HepG2 (cell line): Measurements from ENCODE around the gene TEKTIP1. TPM values are rescaled to one million over a fixed set of nuclear protein-coding genes. Genes with fewer than 3 reads are reported as not detected.

Experiments used
- ATAC-seq: fragments of 200-7000 bp; cut with Tn5 transposase; 3 replicates; pipeline ENCODE4 v1.9.1; 2020; ENCODE audit warnings: mild to moderate bottlenecking, moderate library complexity
- BruUV-seq: library from RNA; stranded (reverse); fragments of 400-500 nt; replicated peaks from 2 replicates; lab custom pipeline; 2021; lab: Mats Ljungman, UMichigan
- CTCF ChIA-PET: fragments of 300-600 bp; formaldehyde crosslinking; extraction: SDS; loops from one replicate; lab custom pipeline; 2021; ENCODE audit warnings: low total read pairs, inconsistent platforms, low intra/inter-chr PET ratio; lab: Yijun Ruan, JAX
- POLR2A ChIA-PET: fragments of 350-600 bp; sonication (Branson Sonifier 250); formaldehyde crosslinking; loops from one replicate; lab custom pipeline; 2020; ENCODE audit warnings: antibody characterized with exemption, inconsistent platforms; lab: Yijun Ruan, JAX
- DNase-seq: peaks from one replicate; pipeline ENCODE4 v3.0.0-alpha.2; 2015; ENCODE audit warnings: low spot score
- FAIRE-seq: peaks from 3 replicates; lab custom pipeline; 2011; peaks lifted over from hg19 to GRCh38; lab: Jason Lieb, UNC
- H2AFZ ChIP-seq: one replicate; pipeline ENCODE4 v1.6.1; 2011; ENCODE audit warnings: low read length, inconsistent platforms
- H3K27ac ChIP-seq: fragments of 300-600 bp; 3 replicates; pipeline ENCODE4 v1.8.0; 2011; ENCODE audit warnings: mixed run types, mild to moderate bottlenecking, mixed read lengths, low read length, inconsistent platforms; ENCODE audit not compliant: insufficient read depth; ENCODE audit errors: extremely low read length
- H3K27me3 ChIP-seq, 2 experiments: fragments of 200-600 bp in 1 of 2; 2 replicates in 1 of 2; 3 replicates in 1 of 2; pipeline versions ENCODE4 v1.6.0 to v1.8.0; 2011; ENCODE audit warnings: low read length in 2 of 2, mild to moderate bottlenecking in 2 of 2, moderate library complexity in 2 of 2, inconsistent platforms in 1 of 2; ENCODE audit not compliant: insufficient read depth in 2 of 2, control insufficient read depth in 1 of 2
- H3K36me3 ChIP-seq, 2 experiments: fragments of 200-600 bp in 1 of 2; replicated peaks in 1 of 2; 2 replicates in 1 of 2; 3 replicates in 1 of 2; pipeline versions ENCODE4 v1.5.1 to v1.8.0; 2011; ENCODE audit warnings: low read length in 2 of 2, inconsistent platforms in 1 of 2; ENCODE audit not compliant: insufficient read depth in 2 of 2, control insufficient read depth in 1 of 2
- H3K4me1 ChIP-seq: 2 replicates; pipeline ENCODE4 v1.5.1; 2012; ENCODE audit warnings: low read length, inconsistent platforms; ENCODE audit not compliant: insufficient read depth
- H3K4me2 ChIP-seq: 2 replicates; pipeline ENCODE4 v1.6.0; 2011; ENCODE audit warnings: low read depth, low read length, inconsistent platforms
- H3K4me3 ChIP-seq, 3 experiments: fragments of 200-600 bp in 1 of 3; sonication (generic), shearing (Covaris generic) in 1 of 3; replicated peaks in 1 of 3; 2 replicates each; pipeline ENCODE4 v1.5.1; 2011 to 2016; ENCODE audit warnings: low read length in 3 of 3, inconsistent platforms in 2 of 3, low read depth in 2 of 3, mild to moderate bottlenecking in 2 of 3, control low read depth in 1 of 3, mixed read lengths in 1 of 3; ENCODE audit not compliant: insufficient read depth in 1 of 3
- H3K79me2 ChIP-seq: one replicate; pipeline ENCODE4 v1.6.1; 2011; ENCODE audit warnings: low read length, inconsistent platforms; ENCODE audit not compliant: insufficient read depth
- H3K9ac ChIP-seq: 2 replicates; pipeline ENCODE4 v1.6.0; 2011; ENCODE audit warnings: mild to moderate bottlenecking, low read depth, low read length, inconsistent platforms; ENCODE audit not compliant: insufficient read depth
- H3K9me3 ChIP-seq: 2 replicates; pipeline ENCODE4 v1.5.1; 2012; ENCODE audit warnings: mild to moderate bottlenecking, low read length
- H4K20me1 ChIP-seq: 2 replicates; pipeline ENCODE4 v1.6.0; 2011; ENCODE audit warnings: inconsistent platforms, mild to moderate bottlenecking, low read length, moderate library complexity; ENCODE audit not compliant: insufficient read depth
- ARNTL ChIP-seq: sonication (generic); formaldehyde crosslinking; IDR thresholded peaks from 2 replicates; pipeline ENCODE4 v1.4.0; 2020; ENCODE audit warnings: mild to moderate bottlenecking, missing genetic modification reagents
- BCL6 ChIP-seq: IDR thresholded peaks from 2 replicates; pipeline ENCODE4 v1.6.1; 2016; ENCODE audit warnings: missing genetic modification reagents, missing compliant biosample characterization
- FIP1L1 ChIP-seq: fragments of 200-400 bp; formaldehyde crosslinking; IDR thresholded peaks from 2 replicates; pipeline ENCODE4 v1.6.1; 2018; ENCODE audit warnings: low read depth, mild to moderate bottlenecking, low read length, moderate library complexity, borderline replicate concordance; ENCODE audit not compliant: insufficient read depth
- HNRNPK ChIP-seq: fragments of 200-400 bp; formaldehyde crosslinking; IDR thresholded peaks from 2 replicates; pipeline ENCODE4 v1.6.1; 2018; ENCODE audit warnings: low read length, low read depth, moderate library complexity, mild to moderate bottlenecking; ENCODE audit not compliant: poor library complexity, severe bottlenecking
- MAFF ChIP-seq: IDR thresholded peaks from 2 replicates; pipeline ENCODE4 v1.6.1; 2011; ENCODE audit warnings: low read depth, low read length, improper control_type of control experiment
- REST ChIP-seq, 2 experiments: IDR thresholded peaks; 2 replicates each; pipeline ENCODE4 v1.6.1; 2011 to 2012; ENCODE audit warnings: low read length in 2 of 2, borderline replicate concordance in 1 of 2, low read depth in 1 of 2, mild to moderate bottlenecking in 1 of 2, moderate library complexity in 1 of 2
- ZBTB38 ChIP-seq: sonication (generic); formaldehyde crosslinking; IDR thresholded peaks from 2 replicates; pipeline ENCODE4 v1.5.1; 2020; ENCODE audit warnings: mild to moderate bottlenecking, missing genetic modification reagents
- ZNF335 ChIP-seq: sonication (generic); formaldehyde crosslinking; IDR thresholded peaks from 2 replicates; pipeline ENCODE4 v1.4.0; 2020; ENCODE audit warnings: missing genetic modification reagents
- WGBS: methylation state at CpG from one replicate; pipeline ENCODE4 v1.1.6; 2017; ENCODE audit warnings: low lambda C conversion rate; 5-methylcytosine and 5-hydroxymethylcytosine counted together
- in situ Hi-C: cut with HindIII; loops from 2 replicates; pipeline ENCODE4 v1.10.0; 2017; ENCODE audit warnings: low pct_unique_long_range_greater_than_20kb; ENCODE audit not compliant: extremely low pct_ligation_motif_present
- intact Hi-C: fragments of 100-400 bp; cut with micrococcal nuclease; formaldehyde crosslinking; loops from one replicate; pipeline ENCODE4 v1.10.0; 2022; ENCODE audit not compliant: unreplicated experiment
- polyA plus RNA-seq, 8 experiments: library from polyadenylated mRNA; depleted of rRNA in 3 of 8; stranded (reverse) in 7 of 8; unstranded in 1 of 8; fragments of >200 nt; fragmentation: Illumina TruSeq in 4 of 8; extraction: Trizol in 4 of 8; gene quantifications; 2 replicates each; pipeline versions ENCODE4 v1.2.1 to v1.2.3, GENCODE V29; 2011 to 2016; ENCODE audit warnings: low read depth in 4 of 8, missing spikeins in 1 of 8, mixed read lengths in 1 of 8; ENCODE audit not compliant: insufficient read depth in 1 of 8
- total RNA-seq, 5 experiments: library from RNA; depleted of rRNA; stranded (reverse); fragments of >200 nt; fragmentation: Illumina TruSeq; extraction: Trizol; gene quantifications; 2 replicates each; pipeline ENCODE4 v1.2.3, GENCODE V29; 2016; ENCODE audit warnings: low read depth in 1 of 5
- TF ChIP-seq, protein P1 (sequence below): sonication (generic); formaldehyde crosslinking; IDR thresholded peaks from 2 replicates; pipeline ENCODE4 v1.5.0; 2020; ENCODE audit warnings: missing genetic modification reagents
- TF ChIP-seq, protein P2 (sequence below): IDR thresholded peaks from 2 replicates; pipeline ENCODE4 v1.6.1; 2016; ENCODE audit warnings: low read depth, borderline replicate concordance

TEKTIP1 gene
- total and polyA plus RNA-seq, 2 of the 13 experiments (the other 11 are each of a cell fraction or from before 2014, with no cell fraction given): not detected

- no peak for TF ChIP-seq ARNTL (CRISPR knock-in tag)
- no peak for TF ChIP-seq ZNF335 (CRISPR knock-in tag)
- no peak for TF ChIP-seq BCL6
- no peak for TF ChIP-seq REST (IDR thresholded peaks at IDR 0.05; ENCODE audit: borderline replicate concordance in 1 of 2, low read depth in 1 of 2, low read length in 2 of 2)
- TF ChIP-seq HNRNPK: no peak
- TF ChIP-seq, all 625 proteins: peak for 19
These were observed 32.3 kb upstream of the TEKTIP1 start (continued) for GRCh38 chr19:3506384-3507340.

- intact Hi-C loops: loop anchor here (5.0 kb wide), 1 partner anchor 65 kb away; the partner anchor contains the start of gene HMG20B
- POLR2A ChIA-PET: no interaction called here
- 34% methylated on average over 17 of the region's 31 CpGs for WGBS
- Histone ChIP-seq H3K36me3 (peaks cover 3 to 16% of the 10 kb centered on the region in 2 experiments; a peak in 3 of 5 replicates), H4K20me1 (peaks cover 8% of the 10 kb centered on the region; the same call in 1 of the 2 replicates), H3K4me2 (peak overlapping the region; percentile 94), H3K9ac (peak overlapping the region; percentile 95), H2AFZ (no peak overlapping the region), H3K9me3 (no peaks in the 10 kb centered on the region), H3K27ac (peak overlapping the region; percentile 67), H3K4me1 (peaks cover 42% of the 10 kb centered on the region), H3K4me3 (peak overlapping the region; percentile 82 to 96 (median 92)), H3K79me2 (peaks cover 53% of the 10 kb centered on the region), H3K27me3 (no peaks in the 10 kb centered on the region)
- BruUV-seq: TSS peak; percentile 58
- ATAC-seq: peak; percentile 12; the same call in 2 of the 3 replicates
- peak; percentile 74 for DNase-seq
- CTCF ChIA-PET: no interaction called here
- in situ Hi-C loops: no loop called here
- peak; percentile 12 for FAIRE-seq
- TF ChIP-seq FIP1L1 (no peak), MAFF (no peak), ZBTB38 (CRISPR knock-in tag) (peak; percentile 60; the same call in 1 of the 2 replicates)
- TF ChIP-seq, protein P1, sequence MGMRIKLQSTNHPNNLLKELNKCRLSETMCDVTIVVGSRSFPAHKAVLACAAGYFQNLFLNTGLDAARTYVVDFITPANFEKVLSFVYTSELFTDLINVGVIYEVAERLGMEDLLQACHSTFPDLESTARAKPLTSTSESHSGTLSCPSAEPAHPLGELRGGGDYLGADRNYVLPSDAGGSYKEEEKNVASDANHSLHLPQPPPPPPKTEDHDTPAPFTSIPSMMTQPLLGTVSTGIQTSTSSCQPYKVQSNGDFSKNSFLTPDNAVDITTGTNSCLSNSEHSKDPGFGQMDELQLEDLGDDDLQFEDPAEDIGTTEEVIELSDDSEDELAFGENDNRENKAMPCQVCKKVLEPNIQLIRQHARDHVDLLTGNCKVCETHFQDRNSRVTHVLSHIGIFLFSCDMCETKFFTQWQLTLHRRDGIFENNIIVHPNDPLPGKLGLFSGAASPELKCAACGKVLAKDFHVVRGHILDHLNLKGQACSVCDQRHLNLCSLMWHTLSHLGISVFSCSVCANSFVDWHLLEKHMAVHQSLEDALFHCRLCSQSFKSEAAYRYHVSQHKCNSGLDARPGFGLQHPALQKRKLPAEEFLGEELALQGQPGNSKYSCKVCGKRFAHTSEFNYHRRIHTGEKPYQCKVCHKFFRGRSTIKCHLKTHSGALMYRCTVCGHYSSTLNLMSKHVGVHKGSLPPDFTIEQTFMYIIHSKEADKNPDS (CRISPR knock-in tag): no peak
- TF ChIP-seq, protein P2, sequence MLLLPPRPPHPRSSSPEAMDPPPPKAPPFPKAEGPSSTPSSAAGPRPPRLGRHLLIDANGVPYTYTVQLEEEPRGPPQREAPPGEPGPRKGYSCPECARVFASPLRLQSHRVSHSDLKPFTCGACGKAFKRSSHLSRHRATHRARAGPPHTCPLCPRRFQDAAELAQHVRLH: no peak
These were observed 31.4 kb upstream of the TEKTIP1 start for GRCh38 chr19:3507371-3508120.
